Ramos (cell line): Measurements from ENCODE around the gene TMEM119.

Source experiments
- in situ Hi-C: fragments of 300-500 bp; cut with MboI; formaldehyde crosslinking; loops from one replicate; pipeline ENCODE4 v1.14.3; 2022; ENCODE audit warnings: low sequenced_read_pairs; ENCODE audit not compliant: unreplicated experiment

Gene TMEM119

DNA sequence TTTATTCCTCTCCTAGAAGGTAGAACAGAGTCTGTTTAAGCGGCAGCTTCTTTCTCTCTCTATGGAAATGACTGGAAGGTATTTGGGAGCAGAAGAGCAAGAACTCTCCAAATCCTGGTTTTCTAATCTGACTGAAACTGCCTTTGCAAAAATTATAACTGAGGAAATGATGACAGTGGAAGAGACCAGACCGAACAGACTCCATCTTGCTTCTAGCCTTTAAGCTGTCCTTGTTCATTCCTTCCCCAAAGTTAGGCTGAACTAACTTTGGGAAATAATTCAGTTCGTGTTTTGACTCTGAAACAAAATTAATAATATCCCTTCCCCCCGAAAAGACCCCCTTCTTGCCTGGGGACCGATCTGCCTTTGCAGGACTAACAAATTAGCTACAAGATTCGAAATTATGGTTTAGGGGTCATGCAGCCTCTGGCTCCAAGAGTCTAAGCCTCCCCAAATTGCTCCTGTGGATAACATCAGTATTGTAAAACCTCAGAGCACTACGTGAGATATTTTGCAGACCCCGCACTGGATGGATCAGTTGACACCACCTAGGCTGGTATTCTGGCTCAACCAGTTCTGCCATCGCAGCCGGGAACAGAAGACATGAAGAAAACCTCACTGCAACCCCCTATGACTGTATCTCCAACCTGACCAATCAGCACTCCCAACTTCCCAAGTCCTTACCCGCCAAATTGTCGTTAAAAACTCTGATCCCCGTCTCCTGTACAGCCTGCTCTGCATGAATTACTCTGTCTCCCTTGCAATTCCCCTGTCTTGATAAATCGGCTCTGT is 21.7 kb upstream of the TMEM119 start:
- in situ Hi-C loops, result loop anchor here (5.0 kb wide), 1 partner anchor 52 kb away; no protein-coding TSS in a partner anchor

DNA sequence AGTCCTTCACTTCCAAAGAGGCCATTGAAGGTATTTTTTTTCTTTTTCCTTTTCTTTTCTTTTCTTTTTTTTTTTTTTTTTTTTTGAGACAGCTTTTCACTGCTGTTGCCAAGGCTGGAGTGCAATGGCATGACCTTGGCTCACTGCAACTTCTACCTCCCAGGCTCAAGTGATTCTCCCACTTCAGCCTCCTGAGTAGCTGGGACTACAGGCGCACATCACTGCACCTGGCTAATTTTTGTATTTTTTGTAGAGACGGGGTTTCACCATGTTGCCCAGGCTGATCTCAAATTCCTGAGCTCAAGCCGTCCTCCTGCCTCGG is 21.0 kb upstream of the TMEM119 start:
- in situ Hi-C loops, result loop anchor here (5.0 kb wide), 1 partner anchor 52 kb away; no protein-coding TSS in a partner anchor

DNA sequence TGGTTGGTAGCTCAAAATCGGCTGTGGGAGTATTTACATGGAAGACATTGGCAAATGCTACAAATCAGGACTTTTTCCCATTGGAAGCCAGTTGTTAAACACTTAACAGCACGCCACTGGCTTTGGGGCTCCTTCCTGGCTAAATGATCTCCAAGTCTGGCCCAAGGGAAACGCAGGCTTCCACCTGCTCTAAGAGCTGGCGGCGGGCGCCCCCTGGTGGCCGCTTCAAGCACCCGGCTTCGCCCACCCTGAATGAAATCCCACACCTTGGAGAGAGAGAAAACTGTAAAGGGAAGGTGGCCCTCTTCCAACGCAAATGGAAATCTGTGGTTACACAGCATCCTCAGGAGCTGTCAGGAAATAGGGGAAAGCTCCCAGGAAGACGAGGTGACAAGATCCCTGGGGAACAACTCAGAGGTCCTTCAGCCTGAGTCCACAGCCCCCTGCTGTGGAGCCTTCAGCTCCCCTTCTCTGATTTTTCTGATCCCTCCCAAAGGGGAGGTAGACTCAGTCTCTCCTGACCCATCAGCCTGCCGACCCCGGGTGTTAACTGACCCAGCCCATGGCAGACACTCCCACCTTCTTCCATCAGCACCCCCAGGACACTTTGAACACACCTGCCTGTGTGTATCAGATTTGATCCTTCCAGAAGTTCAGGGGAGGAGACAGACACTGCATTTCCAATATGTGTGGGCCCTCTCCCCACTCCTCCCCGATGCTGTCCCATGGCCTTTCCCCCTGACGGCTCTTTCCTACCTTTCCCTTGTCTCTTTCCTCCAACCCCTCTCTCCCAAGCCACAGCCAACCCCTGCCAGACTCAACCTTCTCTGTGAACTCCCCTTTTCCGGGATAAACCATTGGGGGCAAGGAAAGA is 20.4 kb upstream of the TMEM119 start:
- in situ Hi-C loops, result loop anchor here (5.0 kb wide), 1 partner anchor 51 kb away; no protein-coding TSS in a partner anchor

DNA sequence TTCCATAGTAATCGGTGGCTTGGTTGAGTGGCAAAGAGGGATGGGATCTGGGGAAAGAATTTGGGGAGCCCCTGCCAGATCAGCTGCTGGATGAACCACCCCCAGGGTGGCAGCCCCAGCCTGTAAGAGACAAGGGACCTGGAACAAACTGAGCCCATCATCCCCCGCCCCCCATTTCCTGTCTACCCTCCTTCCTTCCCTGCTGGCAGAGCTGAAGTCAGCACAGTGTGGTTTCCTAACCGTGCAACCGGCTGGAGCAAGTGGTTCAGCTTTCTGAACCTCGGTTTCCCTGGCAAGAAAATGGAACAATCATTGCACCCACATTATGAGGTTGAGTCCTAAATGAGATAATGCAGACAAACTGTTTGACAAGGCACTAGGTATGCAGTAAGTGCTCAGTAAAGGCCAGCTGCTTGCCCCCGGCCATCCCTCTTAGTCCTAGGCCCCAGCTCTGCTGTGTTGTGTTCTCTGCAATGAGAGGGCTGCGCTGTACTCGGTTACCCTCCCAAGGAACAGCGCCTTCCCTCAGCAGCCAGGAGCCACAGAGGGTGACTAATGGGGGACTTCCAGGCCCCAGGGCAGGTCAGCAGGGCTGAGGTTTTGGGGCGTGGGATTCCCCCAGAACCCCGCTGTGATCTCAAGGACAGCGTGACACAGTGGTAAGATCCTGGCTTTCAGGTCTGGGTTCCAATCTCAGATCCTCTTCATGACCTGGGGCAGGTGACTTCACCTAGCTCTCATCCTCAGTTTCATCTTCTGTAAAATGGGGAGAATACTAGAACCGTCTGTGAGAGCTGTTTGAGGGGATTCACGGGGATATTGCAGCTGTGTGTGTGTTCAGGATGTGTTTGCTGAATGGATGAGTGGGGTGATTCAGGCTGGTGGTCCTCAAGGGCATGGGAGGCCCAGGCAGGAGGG is 19.3 kb upstream of the TMEM119 start:
- in situ Hi-C loops, result loop anchor here (5.0 kb wide), 1 partner anchor 50 kb away; no protein-coding TSS in a partner anchor

DNA sequence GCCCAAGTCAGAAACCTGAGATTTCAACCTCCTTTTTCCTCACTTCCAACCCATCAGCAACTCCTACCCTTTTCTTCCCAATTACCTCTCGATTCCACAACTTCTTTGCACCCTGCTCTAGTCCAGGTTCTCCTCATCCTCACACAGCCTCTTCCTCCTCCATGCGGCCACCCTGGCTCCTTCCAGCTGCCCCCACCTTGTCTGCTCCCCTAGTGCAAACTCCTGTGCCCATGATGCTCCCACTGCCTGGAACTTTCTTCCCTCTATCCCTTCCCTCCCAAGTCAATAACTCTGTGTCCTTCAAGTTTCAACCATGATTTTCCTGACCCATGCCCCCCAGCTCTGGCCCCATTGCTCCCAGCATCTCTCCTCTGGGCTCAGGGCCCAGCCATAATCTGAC is 18.5 kb upstream of the TMEM119 start:
- in situ Hi-C loops, result loop anchor here (5.0 kb wide), 1 partner anchor 49 kb away; no protein-coding TSS in a partner anchor

DNA sequence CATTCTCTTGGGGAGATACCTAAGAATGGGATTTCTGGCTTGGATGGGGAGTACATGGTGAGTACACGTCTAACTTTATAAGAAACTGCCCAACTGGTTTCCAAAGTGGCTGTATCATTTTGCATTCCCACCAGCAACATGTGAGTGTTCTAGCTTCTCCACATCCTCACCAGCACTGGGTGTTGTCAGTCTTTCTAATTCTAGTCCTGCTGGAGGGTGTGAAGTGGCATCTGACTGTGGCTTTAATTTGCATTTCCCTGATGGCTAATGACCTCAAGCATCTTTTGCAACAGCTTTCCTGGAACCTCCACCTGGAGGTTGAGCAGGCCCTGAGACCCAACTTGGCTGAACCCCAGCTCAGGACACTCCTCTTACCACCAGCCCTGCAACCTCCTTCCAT is 18.0 kb upstream of the TMEM119 start:
- in situ Hi-C loops, result loop anchor here (5.0 kb wide), 1 partner anchor 49 kb away; no protein-coding TSS in a partner anchor

DNA sequence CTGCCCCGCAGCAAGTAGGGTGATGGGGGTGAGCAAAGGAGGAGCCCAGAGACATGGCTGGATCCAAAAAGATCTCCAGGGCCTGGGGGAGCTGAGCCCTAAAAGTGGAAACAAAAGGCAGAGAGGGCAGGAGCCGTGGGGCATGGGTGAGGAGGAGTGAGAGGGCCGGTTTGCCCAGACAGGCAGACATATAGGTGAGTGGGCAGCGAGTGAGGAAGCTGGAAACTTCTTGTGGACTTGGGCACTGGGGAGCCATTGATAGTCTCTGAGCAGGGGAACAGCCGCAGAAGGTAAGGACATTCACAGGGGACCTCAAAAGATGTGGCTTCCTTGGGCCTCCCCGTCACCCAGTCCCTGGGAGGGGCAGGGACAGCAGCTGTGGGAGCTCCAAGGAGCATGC is 16.8 kb upstream of the TMEM119 start:
- in situ Hi-C loops, result loop anchor here (5.0 kb wide), 1 partner anchor 47 kb away; no protein-coding TSS in a partner anchor

DNA sequence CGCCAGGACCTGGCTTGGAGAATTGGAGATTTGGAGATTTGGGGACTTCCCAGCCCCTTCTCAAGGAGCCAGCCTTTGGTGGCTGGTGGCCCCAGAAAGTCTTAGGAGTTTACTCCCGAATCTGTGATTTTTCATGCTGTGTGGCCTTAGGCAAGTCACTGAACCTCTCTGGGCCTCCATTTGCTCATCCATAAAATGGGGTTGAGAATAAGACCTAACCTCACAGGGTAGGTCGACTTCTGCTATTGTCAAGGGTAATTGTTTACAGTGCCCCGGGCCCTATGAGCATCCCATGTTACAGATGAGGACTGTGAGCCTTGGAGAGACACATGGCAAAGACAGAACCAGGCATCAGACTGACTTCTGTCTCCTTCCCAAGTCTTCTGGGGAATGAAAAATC is 16.2 kb upstream of the TMEM119 start:
- in situ Hi-C loops, result no loop called here

DNA sequence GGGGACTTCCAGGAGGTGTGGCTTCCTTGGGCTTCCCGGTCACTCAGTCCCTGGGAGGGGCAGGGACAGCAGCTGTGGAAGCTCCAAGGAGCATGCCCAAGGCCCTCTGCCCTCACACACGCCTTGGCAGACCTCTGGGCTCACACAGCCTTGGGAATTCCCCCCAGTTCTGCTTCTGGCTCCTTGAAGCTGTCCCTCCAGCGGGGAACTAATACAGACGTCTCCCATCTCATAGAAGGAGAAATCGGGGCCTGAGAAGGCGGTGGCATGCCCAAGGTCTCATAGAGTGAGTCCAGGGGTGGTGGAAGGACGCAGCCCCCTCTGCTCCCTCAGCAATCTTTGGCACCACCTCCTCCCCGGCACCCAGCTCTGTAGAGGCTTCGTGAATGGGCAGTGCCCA is 15.7 kb upstream of the TMEM119 start:
- in situ Hi-C loops, result no loop called here

DNA sequence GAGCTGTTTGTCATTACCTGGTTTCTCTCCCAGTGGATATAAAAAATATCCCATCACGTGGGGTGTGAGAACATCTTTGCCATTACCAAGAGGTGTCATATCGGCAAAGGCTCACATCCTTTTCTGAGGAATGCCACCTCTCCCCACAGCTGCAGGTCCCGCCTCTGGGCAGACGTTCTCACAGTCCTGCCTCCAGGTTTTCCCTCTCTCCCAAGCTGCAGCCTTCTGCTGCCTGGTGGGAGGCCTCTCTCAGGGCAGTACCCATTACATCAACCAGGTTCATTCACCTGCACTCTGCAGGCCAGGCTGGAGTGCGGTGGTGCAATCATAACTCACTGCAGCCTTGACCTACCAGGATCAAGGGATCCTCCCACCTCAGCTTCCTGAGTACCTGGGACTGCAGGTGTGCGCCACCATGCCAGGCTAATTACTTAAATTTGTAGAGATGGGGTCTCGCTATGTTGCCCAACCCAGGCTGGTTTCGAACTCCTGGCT is 15.0 kb upstream of the TMEM119 start:
- in situ Hi-C loops, result no loop called here

DNA sequence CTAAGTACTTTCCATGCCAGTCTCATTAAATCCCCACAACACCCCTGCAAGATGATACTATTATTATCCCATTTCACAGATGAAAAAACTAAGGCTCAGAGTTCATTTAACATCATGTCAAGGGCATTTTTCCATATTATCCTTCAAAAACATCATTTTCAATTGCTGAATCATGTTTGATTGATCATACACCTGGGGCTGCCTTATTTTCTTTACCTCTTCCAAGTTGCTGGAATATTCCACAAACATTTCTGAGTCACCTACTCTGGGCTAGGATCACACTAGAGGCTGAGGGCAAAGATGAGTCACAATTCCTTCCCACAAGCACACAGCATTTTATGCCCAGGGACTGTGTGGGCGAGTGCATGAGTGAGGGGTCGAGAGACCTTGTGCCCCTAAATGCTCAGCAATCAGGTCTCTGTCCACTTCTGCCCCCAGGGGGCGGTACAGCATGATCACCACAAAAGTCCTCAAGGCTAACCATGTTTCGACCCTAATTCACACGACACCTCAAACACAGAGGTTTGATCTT is 14.1 kb upstream of the TMEM119 start:
- in situ Hi-C loops, result no loop called here

DNA sequence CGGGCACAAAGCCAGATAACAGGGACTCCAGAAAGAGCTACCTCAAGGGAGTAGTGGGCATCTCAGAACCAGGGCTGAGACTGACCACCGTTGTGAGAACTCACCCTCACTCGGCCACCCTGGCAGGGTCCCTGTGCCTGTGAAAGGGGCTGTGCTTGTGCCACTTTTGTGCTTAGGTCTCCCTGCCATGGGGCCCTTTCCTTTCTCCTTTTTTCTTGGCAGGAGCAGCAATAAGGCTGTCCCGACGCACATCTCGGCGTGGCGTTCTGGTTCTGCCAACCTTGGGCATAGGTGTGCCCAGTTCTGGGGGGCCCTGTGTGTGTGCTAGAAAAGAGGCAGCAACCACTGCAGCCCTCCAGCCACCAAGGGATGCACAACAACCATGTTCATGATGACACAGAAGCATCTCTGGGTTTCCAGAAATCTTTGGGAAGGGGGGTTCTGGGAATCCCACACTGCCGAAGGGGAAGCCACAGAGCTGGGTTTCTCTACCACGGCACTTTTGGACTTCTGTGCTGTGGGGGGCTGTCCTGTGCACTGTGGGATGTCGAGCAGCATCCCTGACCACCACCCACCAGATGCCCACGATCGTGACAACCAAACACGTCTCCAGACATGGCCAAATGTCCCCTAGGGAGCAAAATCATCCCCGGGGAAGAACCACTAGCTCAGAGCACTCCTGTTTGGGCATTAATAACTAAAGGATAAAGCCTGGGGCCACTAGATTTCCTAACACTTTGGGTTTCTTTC is 13.1 kb upstream of the TMEM119 start:
- in situ Hi-C loops, result no loop called here

DNA sequence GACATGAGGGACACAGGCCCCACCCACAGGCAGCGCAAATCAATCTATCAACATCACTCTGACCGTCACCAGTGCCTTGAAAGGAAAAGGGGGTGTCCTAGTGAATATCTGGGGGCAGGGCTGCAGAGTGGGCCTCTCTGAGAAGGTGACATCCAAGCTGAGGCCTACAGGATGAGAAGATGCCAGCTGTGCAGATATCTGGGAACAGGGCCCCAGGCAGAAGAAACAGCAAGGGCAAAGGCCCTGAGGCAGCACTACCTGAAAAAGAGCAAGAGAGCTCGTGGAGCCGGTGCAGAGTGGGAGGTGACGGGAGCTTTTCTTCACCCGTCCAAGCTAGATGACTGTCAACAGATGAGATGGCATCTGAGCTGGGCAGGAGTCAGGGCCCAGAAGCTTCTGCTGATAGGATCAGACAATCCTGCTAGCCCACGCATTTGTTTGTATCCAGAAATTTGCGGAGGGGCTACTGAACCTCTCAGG is 12.5 kb upstream of the TMEM119 start:
- in situ Hi-C loops, result no loop called here

DNA sequence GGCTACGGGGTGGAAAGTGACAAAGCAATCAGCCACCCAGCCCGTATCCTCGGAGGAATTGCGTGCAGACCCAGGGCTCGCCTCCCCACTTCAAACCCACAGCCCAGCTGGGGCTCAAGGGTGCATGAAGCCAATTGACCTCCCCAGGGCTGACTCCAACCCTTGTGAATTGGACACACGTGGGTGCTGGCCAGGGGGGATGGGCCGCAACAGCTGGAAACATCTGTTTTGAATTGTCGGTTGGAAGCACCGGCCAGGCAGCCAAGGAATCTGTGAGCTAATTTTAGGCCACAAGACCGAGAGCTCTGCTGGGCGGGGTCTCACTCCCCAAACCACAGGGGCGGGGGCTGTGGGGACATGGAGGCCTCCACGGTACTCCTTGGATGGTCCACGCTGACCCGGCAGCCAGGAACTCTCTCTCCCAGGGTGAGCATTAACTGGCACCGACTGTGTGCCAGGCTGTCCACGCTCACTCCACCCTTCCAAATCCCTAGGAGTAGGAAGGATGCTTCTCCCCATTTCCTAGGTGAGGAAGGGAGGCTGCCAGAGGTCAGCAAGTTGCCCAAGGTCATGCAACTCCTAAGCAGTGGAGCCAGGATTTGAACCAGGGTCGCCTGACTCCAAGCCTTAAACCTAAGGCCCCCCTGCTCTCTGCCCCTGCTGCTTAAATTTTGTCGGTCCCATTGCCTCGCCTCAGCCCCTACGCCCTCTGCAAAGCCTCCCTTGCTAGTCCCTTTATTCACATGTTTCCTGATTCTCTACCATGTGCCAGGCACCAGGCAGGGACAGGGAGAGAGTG is 11.9 kb upstream of the TMEM119 start:
- in situ Hi-C loops, result no loop called here

DNA sequence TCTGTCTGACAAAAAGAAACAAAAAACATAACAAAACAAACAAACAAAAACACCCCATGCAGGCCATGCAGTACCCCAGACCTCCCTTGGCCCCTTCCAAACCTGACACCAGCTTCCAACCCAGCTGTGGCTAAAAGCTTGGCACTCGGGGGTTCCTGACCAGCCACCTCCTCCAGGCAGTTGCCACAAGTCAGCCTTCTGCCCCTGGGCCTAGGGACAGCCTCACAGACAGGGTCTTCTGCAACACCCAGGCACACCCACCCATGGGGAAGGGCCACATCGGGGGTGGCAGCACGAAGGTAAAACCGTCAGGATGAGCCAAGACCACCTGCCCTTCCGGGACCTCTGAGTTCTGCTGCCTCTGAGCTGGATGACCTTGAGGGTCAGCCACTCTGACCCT is 10.7 kb upstream of the TMEM119 start:
- in situ Hi-C loops, result no loop called here

DNA sequence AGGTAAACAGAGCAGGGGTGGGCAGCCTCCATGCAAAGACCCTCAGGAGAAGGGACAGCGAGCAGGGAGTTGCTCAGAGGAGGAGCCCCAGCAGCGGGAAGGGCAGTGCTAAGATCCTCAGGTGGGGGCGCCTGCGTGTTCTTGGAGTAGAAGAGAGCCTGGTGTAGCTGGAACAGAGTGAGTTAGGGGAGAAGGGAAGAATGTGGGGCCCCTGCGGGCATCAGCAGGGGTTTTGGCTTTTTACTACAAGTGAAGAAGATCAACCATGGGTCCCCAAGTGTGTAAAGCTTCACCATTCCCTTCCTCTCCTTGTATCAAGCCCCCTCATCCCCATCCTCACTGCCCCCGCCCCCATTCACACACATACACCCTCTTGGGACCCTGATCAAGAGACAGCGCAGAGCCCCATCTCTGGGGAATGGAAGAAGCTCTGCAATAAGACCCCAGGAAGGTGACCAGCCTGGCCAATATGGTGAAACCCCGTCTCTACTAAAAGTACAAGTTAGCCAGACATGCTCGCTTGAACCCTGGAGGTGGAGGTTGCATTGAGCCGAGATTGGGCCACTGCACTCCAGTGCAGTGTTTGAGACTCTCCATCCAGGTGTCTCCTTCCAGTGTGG is 10.2 kb upstream of the TMEM119 start:
- in situ Hi-C loops, result no loop called here

DNA sequence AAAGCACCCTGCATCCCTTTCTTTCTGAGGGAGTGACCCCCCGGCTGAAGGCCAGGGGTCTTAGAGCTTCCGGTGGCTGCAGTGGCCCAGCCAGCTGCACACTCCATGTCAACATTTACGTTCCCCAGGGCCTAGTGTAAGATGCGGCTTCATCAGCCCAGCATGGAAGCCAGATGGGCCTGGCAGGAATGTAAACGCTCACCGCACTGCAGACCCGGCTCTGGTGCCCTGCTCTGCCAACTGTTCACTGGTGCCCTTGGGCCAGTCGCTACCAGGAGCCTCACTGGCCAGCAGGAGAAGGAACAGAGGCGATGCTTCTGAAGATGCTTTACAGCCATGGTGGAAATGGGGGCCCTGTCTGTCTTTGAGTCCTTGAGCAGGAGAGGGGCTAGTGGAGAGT is 8.6 kb upstream of the TMEM119 start:
- in situ Hi-C loops, result no loop called here
